HCT116 (cell line): ENCODE measurements around the gene SLC22A7. TPM values are rescaled to one million over a fixed set of nuclear protein-coding genes. Genes with fewer than 3 reads are reported as not detected.

Experiments
- ATAC-seq: fragments of 200-7000 bp; cut with Tn5 transposase; 2 replicates; pipeline ENCODE4 v1.9.1; 2020; ENCODE audit warnings: mild to moderate bottlenecking, moderate library complexity
- BruUV-seq: library from RNA; stranded (reverse); fragments of 400-500 nt; replicated peaks from 2 replicates; lab custom pipeline; 2021; lab: Mats Ljungman, UMichigan
- CTCF ChIA-PET: fragments of 300-600 bp; sonication (Branson Sonifier 250); formaldehyde crosslinking; loops from one replicate; lab custom pipeline; 2021; ENCODE audit warnings: antibody characterized with exemption; lab: Charles Lee
- POLR2A ChIA-PET: fragments of 300-600, 350-600 bp; sonication (Branson Sonifier 250); formaldehyde crosslinking; loops from one replicate; lab custom pipeline; 2021; ENCODE audit warnings: antibody characterized with exemption; lab: Charles Lee
- RAD21 ChIA-PET, 2 experiments: fragments of 300-600 bp; sonication (Branson Sonifier 250); formaldehyde crosslinking; loops; one replicate each; lab custom pipeline; 2023; ENCODE audit warnings: low total read pairs in 2 of 2; ENCODE audit not compliant: uncharacterized antibody in 2 of 2, unreplicated experiment in 2 of 2, low non-redundant PET in 1 of 2; lab: Charles Lee
- DNase-seq: peaks from one replicate; pipeline ENCODE4 v3.0.0-alpha.2; 2010; ENCODE audit warnings: low read depth, low spot score
- H2AFZ ChIP-seq: fragments of 200-600 bp; shearing (Covaris generic), sonication (generic); 2 replicates; pipeline ENCODE4 v1.6.1; 2017; ENCODE audit warnings: low read depth, mixed run types, mixed read lengths, antibody characterized with exemption, low read length; ENCODE audit not compliant: poor library complexity, severe bottlenecking
- H3K27ac ChIP-seq: 2 replicates; pipeline ENCODE4 v1.5.1; 2012; ENCODE audit warnings: low read depth, low read length
- H3K27me3 ChIP-seq: fragments of 200-600 bp; sonication (generic); 2 replicates; pipeline ENCODE4 v1.6.1; 2016; ENCODE audit warnings: mixed run types, low read length, mixed read lengths; ENCODE audit not compliant: insufficient read depth
- H3K36me3 ChIP-seq, 2 experiments: fragments of 200-500 bp in 1 of 2; fragments of 200-600 bp in 1 of 2; sonication (Bioruptor generic) in 1 of 2; sonication (generic) in 1 of 2; 2 replicates each; pipeline versions ENCODE4 v1.5.1 to v1.6.1; 2014 to 2016; ENCODE audit warnings: low read length in 2 of 2, inconsistent platforms in 1 of 2, mixed read lengths in 1 of 2, mixed run types in 1 of 2; ENCODE audit not compliant: insufficient read depth in 2 of 2, control insufficient read depth in 1 of 2
- H3K4me1 ChIP-seq, 2 experiments: fragments of 200-600 bp in 1 of 2; sonication (generic) in 1 of 2; 2 replicates each; pipeline versions ENCODE4 v1.5.1 to v1.6.1; 2012 to 2017; ENCODE audit warnings: low read length in 2 of 2, inconsistent platforms in 1 of 2, mild to moderate bottlenecking in 1 of 2, mixed read lengths in 1 of 2, mixed run types in 1 of 2, moderate library complexity in 1 of 2; ENCODE audit not compliant: insufficient read depth in 2 of 2, control insufficient read depth in 1 of 2
- H3K4me2 ChIP-seq: fragments of 200-600 bp; sonication (generic); 2 replicates; pipeline ENCODE4 v1.6.1; 2017; ENCODE audit warnings: mixed run types, low read length, mixed read lengths
- H3K4me3 ChIP-seq, 2 experiments: fragments of 200-600 bp in 1 of 2; sonication (generic) in 1 of 2; replicated peaks in 1 of 2; 2 replicates each; pipeline ENCODE4 v1.5.1; 2011 to 2016; ENCODE audit warnings: low read length in 2 of 2, control low read depth in 1 of 2, low read depth in 1 of 2, mild to moderate bottlenecking in 1 of 2, mixed read lengths in 1 of 2, mixed run types in 1 of 2
- H3K79me2 ChIP-seq: fragments of 200-600 bp; sonication (generic); 2 replicates; pipeline ENCODE4 v1.6.1; 2017; ENCODE audit warnings: mild to moderate bottlenecking, mixed run types, low read length, moderate library complexity, mixed read lengths; ENCODE audit not compliant: insufficient read depth
- H3K9ac ChIP-seq: fragments of 200-600 bp; sonication (generic); 2 replicates; pipeline ENCODE4 v1.6.1; 2016; ENCODE audit warnings: low read length, mixed read lengths
- H3K9me2 ChIP-seq: fragments of 200-600 bp; sonication (generic), shearing (Covaris generic); 2 replicates; pipeline ENCODE4 v1.6.1; 2017; ENCODE audit warnings: mixed run types, mild to moderate bottlenecking, moderate library complexity; ENCODE audit not compliant: insufficient read depth
- H3K9me3 ChIP-seq, 2 experiments: fragments of 200-500 bp in 1 of 2; fragments of 200-600 bp in 1 of 2; sonication (Bioruptor generic) in 1 of 2; sonication (generic) in 1 of 2; 2 replicates each; pipeline ENCODE4 v1.6.1; 2014 to 2017; ENCODE audit warnings: low read length in 2 of 2, mixed read lengths in 2 of 2, inconsistent platforms in 1 of 2, low read depth in 1 of 2, mild to moderate bottlenecking in 1 of 2, mixed run types in 1 of 2, moderate library complexity in 1 of 2; ENCODE audit not compliant: control insufficient read depth in 1 of 2, insufficient read depth in 1 of 2
- H4K20me1 ChIP-seq: fragments of 200-600 bp; sonication (generic), shearing (Covaris generic); 2 replicates; pipeline ENCODE4 v1.6.1; 2017; ENCODE audit warnings: mixed run types, mild to moderate bottlenecking, moderate library complexity; ENCODE audit not compliant: insufficient read depth
- ATF3 ChIP-seq: IDR thresholded peaks from 2 replicates; pipeline ENCODE4 v1.6.1; 2012
- CEBPB ChIP-seq: IDR thresholded peaks from 2 replicates; pipeline ENCODE4 v1.6.1; 2012; ENCODE audit warnings: low read depth
- ELF1 ChIP-seq: IDR thresholded peaks from 2 replicates; pipeline ENCODE4 v1.6.1; 2012; ENCODE audit warnings: low read depth, borderline replicate concordance
- EZH2phosphoT487 ChIP-seq: fragments of 200-600 bp; IDR thresholded peaks from 2 replicates; pipeline ENCODE4 v1.6.1; 2018; ENCODE audit warnings: antibody characterized with exemption, borderline replicate concordance
- POLR2A ChIP-seq: IDR thresholded peaks from 2 replicates; pipeline ENCODE4 v1.7.0; 2011; ENCODE audit warnings: borderline replicate concordance; ENCODE audit not compliant: insufficient read depth, insufficient read length; ENCODE audit errors: extremely low read depth
- TCF7L2 ChIP-seq: IDR thresholded peaks from 2 replicates; pipeline ENCODE4 v1.7.0; 2011; ENCODE audit warnings: borderline replicate concordance, inconsistent platforms; ENCODE audit not compliant: insufficient read depth, insufficient read length; ENCODE audit errors: extremely low read depth
- YY1 ChIP-seq: IDR thresholded peaks from 2 replicates; pipeline ENCODE4 v1.6.1; 2011; ENCODE audit warnings: low read length, low read depth, moderate library complexity, mild to moderate bottlenecking; ENCODE audit not compliant: insufficient replicate concordance; ENCODE audit errors: extremely low read depth
- ZFX ChIP-seq: fragments of 450-650 bp; IDR thresholded peaks from 2 replicates; pipeline ENCODE4 v1.6.1; 2017
- ZNF274 ChIP-seq: fragments of 200-500 bp; sonication (Bioruptor generic); IDR thresholded peaks from 2 replicates; pipeline ENCODE4 v1.6.1; 2014; ENCODE audit warnings: mild to moderate bottlenecking, low read depth, low read length, inconsistent platforms
- intact Hi-C: fragments of 100-400 bp; cut with micrococcal nuclease; formaldehyde crosslinking; loops from 2 replicates; pipeline ENCODE4 v1.10.0; 2022
- total RNA-seq: library from RNA; stranded (reverse); gene quantifications from one replicate; pipeline ENCODE4 v1.2.1, GENCODE V29; 2021; ENCODE audit not compliant: unreplicated experiment
- TF ChIP-seq, protein P1 (sequence below): IDR thresholded peaks from 2 replicates; pipeline ENCODE4 v1.6.1; 2011; ENCODE audit warnings: mild to moderate bottlenecking, low read length, moderate library complexity; ENCODE audit not compliant: insufficient replicate concordance; ENCODE audit errors: extremely low read depth
- TF ChIP-seq, protein P2 (sequence below): IDR thresholded peaks from 2 replicates; pipeline ENCODE4 v1.6.1; 2012; ENCODE audit warnings: low read depth

The SLC22A7 gene
- total RNA-seq, 1 experiment from 2014 or later: not detected

- no peaks in the 10 kb centered on the region for H4K20me1 ChIP-seq
- CTCF ChIA-PET: no interaction called here
- H3K36me3 ChIP-seq: no peaks in the 10 kb centered on the region
- H3K4me1 ChIP-seq: no peaks in the 10 kb centered on the region
- no peak overlapping the region for H3K4me3 ChIP-seq
- no peak for ATAC-seq
- intact Hi-C loops: no loop called here
- no peak overlapping the region for H3K4me2 ChIP-seq
- TF ChIP-seq CEBPB (no peak), ATF3 (no peak), ZNF274 (no peak), TCF7L2 (no peak), YY1 (no peak), EZH2phosphoT487 (no peak), ZFX (no peak), POLR2A (no peak), ELF1 (no peak)
- TF ChIP-seq, protein P1, sequence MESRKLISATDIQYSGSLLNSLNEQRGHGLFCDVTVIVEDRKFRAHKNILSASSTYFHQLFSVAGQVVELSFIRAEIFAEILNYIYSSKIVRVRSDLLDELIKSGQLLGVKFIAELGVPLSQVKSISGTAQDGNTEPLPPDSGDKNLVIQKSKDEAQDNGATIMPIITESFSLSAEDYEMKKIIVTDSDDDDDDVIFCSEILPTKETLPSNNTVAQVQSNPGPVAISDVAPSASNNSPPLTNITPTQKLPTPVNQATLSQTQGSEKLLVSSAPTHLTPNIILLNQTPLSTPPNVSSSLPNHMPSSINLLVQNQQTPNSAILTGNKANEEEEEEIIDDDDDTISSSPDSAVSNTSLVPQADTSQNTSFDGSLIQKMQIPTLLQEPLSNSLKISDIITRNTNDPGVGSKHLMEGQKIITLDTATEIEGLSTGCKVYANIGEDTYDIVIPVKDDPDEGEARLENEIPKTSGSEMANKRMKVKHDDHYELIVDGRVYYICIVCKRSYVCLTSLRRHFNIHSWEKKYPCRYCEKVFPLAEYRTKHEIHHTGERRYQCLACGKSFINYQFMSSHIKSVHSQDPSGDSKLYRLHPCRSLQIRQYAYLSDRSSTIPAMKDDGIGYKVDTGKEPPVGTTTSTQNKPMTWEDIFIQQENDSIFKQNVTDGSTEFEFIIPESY: no peak
- TF ChIP-seq, protein P2, sequence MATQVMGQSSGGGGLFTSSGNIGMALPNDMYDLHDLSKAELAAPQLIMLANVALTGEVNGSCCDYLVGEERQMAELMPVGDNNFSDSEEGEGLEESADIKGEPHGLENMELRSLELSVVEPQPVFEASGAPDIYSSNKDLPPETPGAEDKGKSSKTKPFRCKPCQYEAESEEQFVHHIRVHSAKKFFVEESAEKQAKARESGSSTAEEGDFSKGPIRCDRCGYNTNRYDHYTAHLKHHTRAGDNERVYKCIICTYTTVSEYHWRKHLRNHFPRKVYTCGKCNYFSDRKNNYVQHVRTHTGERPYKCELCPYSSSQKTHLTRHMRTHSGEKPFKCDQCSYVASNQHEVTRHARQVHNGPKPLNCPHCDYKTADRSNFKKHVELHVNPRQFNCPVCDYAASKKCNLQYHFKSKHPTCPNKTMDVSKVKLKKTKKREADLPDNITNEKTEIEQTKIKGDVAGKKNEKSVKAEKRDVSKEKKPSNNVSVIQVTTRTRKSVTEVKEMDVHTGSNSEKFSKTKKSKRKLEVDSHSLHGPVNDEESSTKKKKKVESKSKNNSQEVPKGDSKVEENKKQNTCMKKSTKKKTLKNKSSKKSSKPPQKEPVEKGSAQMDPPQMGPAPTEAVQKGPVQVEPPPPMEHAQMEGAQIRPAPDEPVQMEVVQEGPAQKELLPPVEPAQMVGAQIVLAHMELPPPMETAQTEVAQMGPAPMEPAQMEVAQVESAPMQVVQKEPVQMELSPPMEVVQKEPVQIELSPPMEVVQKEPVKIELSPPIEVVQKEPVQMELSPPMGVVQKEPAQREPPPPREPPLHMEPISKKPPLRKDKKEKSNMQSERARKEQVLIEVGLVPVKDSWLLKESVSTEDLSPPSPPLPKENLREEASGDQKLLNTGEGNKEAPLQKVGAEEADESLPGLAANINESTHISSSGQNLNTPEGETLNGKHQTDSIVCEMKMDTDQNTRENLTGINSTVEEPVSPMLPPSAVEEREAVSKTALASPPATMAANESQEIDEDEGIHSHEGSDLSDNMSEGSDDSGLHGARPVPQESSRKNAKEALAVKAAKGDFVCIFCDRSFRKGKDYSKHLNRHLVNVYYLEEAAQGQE: no peak
- TF ChIP-seq, all 23 proteins: peak for 0
- no peak overlapping the region for H2AFZ ChIP-seq
- RAD21 ChIA-PET: no interaction called here
- no peaks in the 10 kb centered on the region for H3K27me3 ChIP-seq
- H3K9me2 ChIP-seq: no peaks in the 10 kb centered on the region
- no peak overlapping the region for H3K27ac ChIP-seq
- H3K79me2 ChIP-seq: no peaks in the 10 kb centered on the region
- no peak overlapping the region for H3K9ac ChIP-seq
- no peaks in the 10 kb centered on the region for H3K9me3 ChIP-seq
- no TSS peak for BruUV-seq
- DNase-seq: no peak
- POLR2A ChIA-PET: no interaction called here
Measured at GRCh38 chr6:43318011-43318410, 20.0 kb downstream of the SLC22A7 start.
